Adrenal gland (tissue), 12 donors: ENCODE results near the gene PLAU. TPM values are rescaled to one million over a fixed set of nuclear protein-coding genes. Genes with fewer than 3 reads are reported as not detected.

Experiments
- DNase-seq, 7 donors: peaks; one replicate each; pipeline ENCODE4 v3.0.0-alpha.2; 2019 to 2020
- H3K27ac ChIP-seq, 5 donors: fragments of 200-600 bp; sonication (generic) in 4 of 5; 1 replicate in 3 of 5; 2 replicates in 2 of 5; pipeline versions ENCODE4 v1.5.1 to v1.8.0; 2016 to 2020; ENCODE audit warnings: mild to moderate bottlenecking in 1 of 5
- H3K27me3 ChIP-seq: fragments of 200-600 bp; 2 replicates; pipeline ENCODE4 v1.8.0; 2021
- H3K36me3 ChIP-seq, 2 donors: fragments of 200-600 bp; replicated peaks in 1 of 2; 1 replicate in 1 of 2; 2 replicates in 1 of 2; pipeline versions ENCODE4 v1.5.1 to v1.8.0; 2018 to 2022
- H3K4me1 ChIP-seq, 2 donors: fragments of 200-600 bp; replicated peaks in 1 of 2; 1 replicate in 1 of 2; 2 replicates in 1 of 2; pipeline versions ENCODE4 v1.5.1 to v1.8.0; 2018 to 2021
- H3K4me3 ChIP-seq, 4 donors: fragments of 200-600 bp; sonication (generic) in 3 of 4; one replicate each; pipeline ENCODE4 v1.5.1; 2016 to 2018
- H3K9me3 ChIP-seq, 3 donors: fragments of 200-600 bp; sonication (generic) in 1 of 3; replicated peaks in 1 of 3; 1 replicate in 2 of 3; 2 replicates in 1 of 3; pipeline versions ENCODE4 v1.5.1 to v1.8.0; 2016 to 2021
- POLR2A ChIP-seq, 2 donors: fragments of 450-650 bp; IDR thresholded peaks; one replicate each; pipeline ENCODE4 v1.6.1; 2017; ENCODE audit warnings: antibody characterized with exemption in 2 of 2, mild to moderate bottlenecking in 2 of 2, moderate library complexity in 1 of 2
- WGBS, 4 donors: extraction: QIAGEN DNeasy Blood & Tissue Kit in 2 of 4; methylation state at CpG; one replicate each; pipeline versions ENCODE4 v1.1.5 to v1.1.7; 2013 to 2017; 5-methylcytosine and 5-hydroxymethylcytosine counted together
- intact Hi-C, 2 donors: fragments of 100-400 bp; cut with DNase I; formaldehyde crosslinking; loops; one replicate each; pipeline versions ENCODE4 v1.14.1 to v1.15.0; 2022 to 2023
- polyA plus RNA-seq, 3 donors: library from polyadenylated mRNA; stranded (reverse); fragments of 200-250 nt in 2 of 3; fragments of 350-450 nt in 1 of 3; fragmentation: Illumina TruSeq in 1 of 3; extraction: RNeasy Lipid Tissue Mini Kit (QIAGEN cat#74804) in 1 of 3; gene quantifications; one replicate each; pipeline ENCODE4 v1.2.3, GENCODE V29; 2013 to 2014
- total RNA-seq, 9 donors: library from RNA; depleted of rRNA in 4 of 9; stranded (reverse); fragments of >200 nt in 4 of 9; fragments of 120-200 nt in 1 of 9; fragmentation: NEBNext Ultra II Directional in 1 of 9; extraction: Animal tissue kit (Norgen Biotek cat#: 25700) in 1 of 9; gene quantifications; one replicate each; pipeline versions ENCODE4 v1.1.0 to v1.2.4, GENCODE V29; 2013 to 2023
- TF ChIP-seq, protein P1 (sequence below), 6 experiments: fragments of 450-650 bp in 4 of 6; fragments of 200-600 bp in 2 of 6; sonication (generic) in 1 of 6; IDR thresholded peaks; 1 replicate in 5 of 6; 2 replicates in 1 of 6; pipeline versions ENCODE4 v1.5.1 to v1.8.0; 2016 to 2021; ENCODE audit warnings: antibody characterized with exemption in 6 of 6, mild to moderate bottlenecking in 2 of 6, moderate library complexity in 1 of 6
- donor health status: healthy with polysubstance abuse.
- donor health status: Bipolar disorder and iron deficiency.
- donor health status: DM: yes; HTN: yes; CAD: no.
- donor health status: DM: no; HTN: no; CAD: no.
- donor health status: DM: no; HTN: no; CAD: no.
- donor health status: DM: yes; HTN: yes; CAD: no.

The PLAU gene
- total and polyA plus RNA-seq, 12 donors, result 0.94 to 19.4 (median 6.9) TPM

- DNase-seq, result no peak
- H3K4me3 ChIP-seq, result no peak overlapping the region
Observed at GRCh38 chr10:73899423-73899822, 11.5 kb upstream of the PLAU start.

GRCh38 chr10:73900064-73900463, 10.9 kb upstream of the PLAU start:
- WGBS, 4 donors, result 53 to 91% (median 76%) methylated on average over 5 of the region's 5 CpGs
- Histone ChIP-seq H3K27ac (peak overlapping the region in 2 of 5 donors; percentile 21 to 45), H3K4me1 (no peaks in the 10 kb centered on the region), H3K36me3 (no peaks in the 10 kb centered on the region), H3K9me3 (no peaks in the 10 kb centered on the region), H3K4me3 (no peak overlapping the region), H3K27me3 (no peaks in the 10 kb centered on the region)
- TF ChIP-seq POLR2A (IDR thresholded peaks at IDR 0.05), result no peak
- TF ChIP-seq, protein P1, sequence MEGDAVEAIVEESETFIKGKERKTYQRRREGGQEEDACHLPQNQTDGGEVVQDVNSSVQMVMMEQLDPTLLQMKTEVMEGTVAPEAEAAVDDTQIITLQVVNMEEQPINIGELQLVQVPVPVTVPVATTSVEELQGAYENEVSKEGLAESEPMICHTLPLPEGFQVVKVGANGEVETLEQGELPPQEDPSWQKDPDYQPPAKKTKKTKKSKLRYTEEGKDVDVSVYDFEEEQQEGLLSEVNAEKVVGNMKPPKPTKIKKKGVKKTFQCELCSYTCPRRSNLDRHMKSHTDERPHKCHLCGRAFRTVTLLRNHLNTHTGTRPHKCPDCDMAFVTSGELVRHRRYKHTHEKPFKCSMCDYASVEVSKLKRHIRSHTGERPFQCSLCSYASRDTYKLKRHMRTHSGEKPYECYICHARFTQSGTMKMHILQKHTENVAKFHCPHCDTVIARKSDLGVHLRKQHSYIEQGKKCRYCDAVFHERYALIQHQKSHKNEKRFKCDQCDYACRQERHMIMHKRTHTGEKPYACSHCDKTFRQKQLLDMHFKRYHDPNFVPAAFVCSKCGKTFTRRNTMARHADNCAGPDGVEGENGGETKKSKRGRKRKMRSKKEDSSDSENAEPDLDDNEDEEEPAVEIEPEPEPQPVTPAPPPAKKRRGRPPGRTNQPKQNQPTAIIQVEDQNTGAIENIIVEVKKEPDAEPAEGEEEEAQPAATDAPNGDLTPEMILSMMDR (IDR thresholded peaks at IDR 0.05), result no peak
- no peak for DNase-seq
- intact Hi-C loops, result no loop called here

More at GRCh38 chr10:73899423-73899822, 11.5 kb upstream of the PLAU start:
- H3K4me1 ChIP-seq, result no peaks in the 10 kb centered on the region
- no peaks in the 10 kb centered on the region for H3K27me3 ChIP-seq
- H3K27ac ChIP-seq, result peak overlapping the region in 1 of 5 donors; percentile 7
- 68 to 72% (median 70%) methylated on average over 4 of the region's 4 CpGs for WGBS, 4 donors
- intact Hi-C loops, result no loop called here
- no peaks in the 10 kb centered on the region for H3K9me3 ChIP-seq
- no peaks in the 10 kb centered on the region for H3K36me3 ChIP-seq
- no peak for TF ChIP-seq POLR2A (IDR thresholded peaks at IDR 0.05)
- TF ChIP-seq, protein P1 (IDR thresholded peaks at IDR 0.05), result no peak

DNA sequence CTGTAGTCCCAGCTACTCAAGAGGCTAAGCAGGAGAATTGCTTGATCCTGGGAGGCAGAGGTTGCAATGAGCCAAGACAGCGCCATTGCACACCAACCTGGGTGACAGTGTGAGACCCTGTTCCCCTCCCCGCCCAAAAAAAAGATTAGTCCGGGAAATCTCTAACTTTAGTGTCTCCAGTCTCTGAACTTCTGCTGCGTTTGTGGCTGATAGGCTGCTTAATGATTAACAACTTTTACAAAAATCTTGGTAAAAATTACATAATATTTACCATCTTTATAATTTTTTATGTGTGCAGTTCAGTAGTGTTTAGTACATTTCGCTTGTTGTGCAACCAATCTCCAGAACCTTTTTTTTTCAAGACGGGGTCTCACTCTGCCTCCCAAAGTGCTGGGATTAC, 9.7 kb upstream of the PLAU start:
- H3K27ac ChIP-seq, result no peak overlapping the region
- H3K36me3 ChIP-seq, result no peaks in the 10 kb centered on the region
- DNase-seq, result no peak
- no peak for TF ChIP-seq POLR2A (IDR thresholded peaks at IDR 0.05)
- TF ChIP-seq, protein P1 (IDR thresholded peaks at IDR 0.05), result no peak
- no peaks in the 10 kb centered on the region for H3K9me3 ChIP-seq
- no peaks in the 10 kb centered on the region for H3K27me3 ChIP-seq
- WGBS, 4 donors, result 65 to 88% (median 80%) methylated on average over 6 of the region's 6 CpGs
- H3K4me3 ChIP-seq, result no peak overlapping the region
- intact Hi-C loops, result no loop called here
- peaks cover 0 to under 1% of the 10 kb centered on the region in 2 donors for H3K4me1 ChIP-seq

- no peak overlapping the region for H3K4me3 ChIP-seq
- H3K9me3 ChIP-seq, result no peaks in the 10 kb centered on the region
- H3K36me3 ChIP-seq, result no peaks in the 10 kb centered on the region
- no peak overlapping the region for H3K27ac ChIP-seq
- intact Hi-C loops, result no loop called here
- H3K4me1 ChIP-seq, result peaks cover 0 to 9% of the 10 kb centered on the region in 2 donors
- no peaks in the 10 kb centered on the region for H3K27me3 ChIP-seq
- TF ChIP-seq, protein P1 (IDR thresholded peaks at IDR 0.05), result no peak
- TF ChIP-seq POLR2A (IDR thresholded peaks at IDR 0.05), result no peak
- DNase-seq, result no peak
- WGBS, 4 donors, result 79 to 88% (median 85%) methylated on average over 2 of the region's 2 CpGs
Observed at GRCh38 chr10:73902351-73902750, 8.6 kb upstream of the PLAU start.
